Upper lobe of left lung (tissue), 4 donors: ENCODE measurements around the gene H6PD.

Experiments used
- EP300 ChIP-seq, 4 donors: sonication (generic); formaldehyde crosslinking; IDR thresholded peaks; one replicate each; pipeline ENCODE4 v1.5.1; 2017; ENCODE audit warnings: antibody characterized with exemption in 4 of 4, control low read depth in 2 of 4
- POLR2A ChIP-seq, 4 donors: fragments of 450-650 bp; IDR thresholded peaks; one replicate each; pipeline ENCODE4 v1.5.1; 2016 to 2017; ENCODE audit warnings: antibody characterized with exemption in 4 of 4, mild to moderate bottlenecking in 2 of 4
- POLR2AphosphoS5 ChIP-seq, 2 donors: sonication (generic); formaldehyde crosslinking; IDR thresholded peaks; one replicate each; pipeline ENCODE4 v1.5.1; 2017; ENCODE audit warnings: antibody characterized with exemption in 2 of 2
- TF ChIP-seq, protein P1 (sequence below), 6 experiments: fragments of 450-650 bp in 4 of 6; fragments of 200-600 bp in 2 of 6; sonication (generic) in 2 of 6; IDR thresholded peaks; one replicate each; pipeline ENCODE4 v1.5.1; 2016 to 2019; ENCODE audit warnings: antibody characterized with exemption in 6 of 6

DNA sequence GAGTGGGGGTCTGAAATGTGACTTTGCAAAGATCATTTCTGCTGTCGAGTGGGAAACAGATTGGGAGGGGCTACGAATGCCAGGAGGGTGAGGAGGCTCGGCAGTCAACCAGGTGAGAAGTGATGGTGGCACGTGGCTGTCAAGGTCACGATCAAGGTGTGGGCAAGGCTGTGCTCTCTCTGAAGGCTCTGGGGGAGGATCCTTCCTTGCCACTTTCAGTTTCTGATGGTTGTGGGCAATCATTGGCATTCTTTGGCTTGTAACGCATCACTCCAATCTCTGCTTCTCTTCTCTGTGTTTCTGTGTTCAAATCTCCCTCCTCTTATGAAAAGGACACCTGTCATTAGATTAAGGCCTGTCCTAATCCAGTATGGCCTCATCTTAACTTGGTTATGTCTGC lies 52.0 kb downstream of the H6PD start:
- TF ChIP-seq, protein P1, sequence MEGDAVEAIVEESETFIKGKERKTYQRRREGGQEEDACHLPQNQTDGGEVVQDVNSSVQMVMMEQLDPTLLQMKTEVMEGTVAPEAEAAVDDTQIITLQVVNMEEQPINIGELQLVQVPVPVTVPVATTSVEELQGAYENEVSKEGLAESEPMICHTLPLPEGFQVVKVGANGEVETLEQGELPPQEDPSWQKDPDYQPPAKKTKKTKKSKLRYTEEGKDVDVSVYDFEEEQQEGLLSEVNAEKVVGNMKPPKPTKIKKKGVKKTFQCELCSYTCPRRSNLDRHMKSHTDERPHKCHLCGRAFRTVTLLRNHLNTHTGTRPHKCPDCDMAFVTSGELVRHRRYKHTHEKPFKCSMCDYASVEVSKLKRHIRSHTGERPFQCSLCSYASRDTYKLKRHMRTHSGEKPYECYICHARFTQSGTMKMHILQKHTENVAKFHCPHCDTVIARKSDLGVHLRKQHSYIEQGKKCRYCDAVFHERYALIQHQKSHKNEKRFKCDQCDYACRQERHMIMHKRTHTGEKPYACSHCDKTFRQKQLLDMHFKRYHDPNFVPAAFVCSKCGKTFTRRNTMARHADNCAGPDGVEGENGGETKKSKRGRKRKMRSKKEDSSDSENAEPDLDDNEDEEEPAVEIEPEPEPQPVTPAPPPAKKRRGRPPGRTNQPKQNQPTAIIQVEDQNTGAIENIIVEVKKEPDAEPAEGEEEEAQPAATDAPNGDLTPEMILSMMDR (IDR thresholded peaks at IDR 0.05), result no peak
- TF ChIP-seq POLR2A (IDR thresholded peaks at IDR 0.05), result no peak
- TF ChIP-seq POLR2AphosphoS5 (IDR thresholded peaks at IDR 0.05), result no peak
- no peak for TF ChIP-seq EP300 (IDR thresholded peaks at IDR 0.05)
